B cell (primary cell): ENCODE data around the gene ABCF3. TPM values are rescaled to one million over a fixed set of nuclear protein-coding genes. Genes with fewer than 3 reads are reported as not detected.

Experiments
- ATAC-seq: fragments of 200-7000 bp; cut with Tn5 transposase; one replicate; pipeline ENCODE4 v1.10.0; 2021; ENCODE audit warnings: low read depth, mild to moderate bottlenecking, moderate number of reproducible peaks, moderate library complexity
- CTCF ChIA-PET: fragments of 350-600 bp; sonication (Branson Sonifier 250); formaldehyde crosslinking; loops from one replicate; lab custom pipeline; 2021; ENCODE audit warnings: antibody characterized with exemption, inconsistent platforms; lab: Charles Lee
- POLR2A ChIA-PET: fragments of 350-600 bp; sonication (Branson Sonifier 250); formaldehyde crosslinking; loops from one replicate; lab custom pipeline; 2021; ENCODE audit warnings: antibody characterized with exemption; lab: Charles Lee
- DNase-seq: peaks from one replicate; pipeline ENCODE4 v3.0.0; 2013
- H2AFZ ChIP-seq: 2 replicates; pipeline ENCODE4 v1.6.1; 2012; ENCODE audit warnings: mild to moderate bottlenecking, low read depth, low read length; ENCODE audit not compliant: insufficient read depth, poor library complexity, severe bottlenecking
- H3K27ac ChIP-seq, 2 donors: 1 replicate in 1 of 2; 2 replicates in 1 of 2; pipeline ENCODE4 v1.5.1; 2012 to 2013; ENCODE audit warnings: low read length in 2 of 2, mild to moderate bottlenecking in 2 of 2, moderate library complexity in 1 of 2
- H3K27me3 ChIP-seq, 4 experiments: fragments of 200-600 bp in 1 of 4; sonication (generic) in 1 of 4; replicated peaks in 1 of 4; 1 replicate in 2 of 4; 2 replicates in 2 of 4; pipeline versions ENCODE4 v1.6.1 to v1.7.0; 2013 to 2016; ENCODE audit warnings: low read length in 3 of 4, mild to moderate bottlenecking in 2 of 4, mixed read lengths in 1 of 4, moderate library complexity in 1 of 4; ENCODE audit not compliant: insufficient read depth in 4 of 4, control insufficient read depth in 3 of 4; ENCODE audit errors: control extremely low read depth in 1 of 4
- H3K36me3 ChIP-seq, 2 experiments: replicated peaks in 1 of 2; 1 replicate in 1 of 2; 2 replicates in 1 of 2; pipeline versions ENCODE4 v1.6.1 to v1.7.1; 2013; ENCODE audit warnings: low read length in 1 of 2; ENCODE audit not compliant: insufficient read depth in 2 of 2, control insufficient read depth in 1 of 2; ENCODE audit errors: control extremely low read depth in 1 of 2, extremely low read depth in 1 of 2
- H3K4me1 ChIP-seq, 2 donors: fragments of 200-600 bp in 1 of 2; sonication (generic) in 1 of 2; 1 replicate in 1 of 2; 2 replicates in 1 of 2; pipeline versions ENCODE4 v1.5.1 to v1.6.1; 2013 to 2017; ENCODE audit warnings: low read length in 2 of 2; ENCODE audit not compliant: control insufficient read depth in 2 of 2, insufficient read depth in 2 of 2
- H3K4me2 ChIP-seq: replicated peaks from 2 replicates; pipeline ENCODE3; 2012; ENCODE audit warnings: mild to moderate bottlenecking, low read depth, low read length; ENCODE audit not compliant: poor library complexity, severe bottlenecking
- H3K4me3 ChIP-seq, 5 experiments: fragments of 200-600 bp in 1 of 5; sonication (generic) in 1 of 5; 1 replicate in 3 of 5; 2 replicates in 2 of 5; pipeline versions ENCODE4 v1.5.1 to v1.7.0; 2011 to 2016; ENCODE audit warnings: low read length in 4 of 5, mild to moderate bottlenecking in 4 of 5, low read depth in 2 of 5, control low read depth in 1 of 5, moderate library complexity in 1 of 5; ENCODE audit not compliant: insufficient read depth in 1 of 5; ENCODE audit errors: control extremely low read depth in 1 of 5, extremely low read depth in 1 of 5
- H3K79me2 ChIP-seq: fragments of 200-600 bp; sonication (generic); one replicate; pipeline ENCODE4 v1.6.0; 2016; ENCODE audit warnings: low read length; ENCODE audit not compliant: control insufficient read depth, insufficient read depth
- H3K9ac ChIP-seq: fragments of 200-600 bp; sonication (generic); 2 replicates; pipeline ENCODE4 v1.6.1; 2017; ENCODE audit warnings: mild to moderate bottlenecking, low read length, moderate library complexity
- H3K9me3 ChIP-seq, 3 donors: one replicate each; pipeline versions ENCODE4 v1.6.1 to v1.7.1; 2013; ENCODE audit warnings: low read length in 2 of 3; ENCODE audit not compliant: control insufficient read depth in 2 of 3, insufficient read depth in 1 of 3; ENCODE audit errors: control extremely low read depth in 1 of 3
- H4K20me1 ChIP-seq: 2 replicates; pipeline ENCODE4 v1.6.0; 2012; ENCODE audit warnings: mild to moderate bottlenecking, low read length; ENCODE audit not compliant: insufficient read depth, control insufficient read depth, poor library complexity, severe bottlenecking
- H3K27ac Mint-ChIP-seq: one replicate; pipeline ENCODE4 v1.8.0; 2021; ENCODE audit warnings: mixed read lengths
- H3K27me3 Mint-ChIP-seq: one replicate; pipeline ENCODE4 v1.8.0; 2021; ENCODE audit warnings: mixed read lengths
- H3K4me1 Mint-ChIP-seq: one replicate; pipeline ENCODE4 v1.8.0; 2021; ENCODE audit warnings: mixed read lengths
- H3K4me3 Mint-ChIP-seq: one replicate; pipeline ENCODE4 v1.8.0; 2021; ENCODE audit warnings: mixed read lengths
- H3K9me3 Mint-ChIP-seq: one replicate; pipeline ENCODE4 v1.8.0; 2022; ENCODE audit warnings: mixed read lengths; ENCODE audit not compliant: insufficient read depth
- EZH2 ChIP-seq: IDR thresholded peaks from 2 replicates; pipeline ENCODE4 v1.6.1; 2012; ENCODE audit warnings: borderline replicate concordance, low read depth, mild to moderate bottlenecking, moderate library complexity, low read length; ENCODE audit not compliant: insufficient read depth, poor library complexity, severe bottlenecking
- WGBS: methylation state at CpG from one replicate; pipeline ENCODE4 v1.1.5; 2013; ENCODE audit warnings: missing lambda C conversion rate; ENCODE audit not compliant: insufficient coverage; 5-methylcytosine and 5-hydroxymethylcytosine counted together
- intact Hi-C: fragments of 100-400 bp; cut with micrococcal nuclease; formaldehyde crosslinking; loops from one replicate; pipeline ENCODE4 v1.10.0; 2022
- polyA plus RNA-seq: library from polyadenylated mRNA; depleted of rRNA; stranded (reverse); fragments of >200 nt; gene quantifications from 2 replicates; pipeline ENCODE4 v1.2.3, GENCODE V29; 2012
- total RNA-seq, 2 donors: library from RNA; stranded (reverse); fragments of 120-200 nt in 1 of 2; gene quantifications; 1 replicate in 1 of 2; 2 replicates in 1 of 2; pipeline versions ENCODE4 v1.2.3 to v1.2.4, GENCODE V29; 2013 to 2022
- TF ChIP-seq, protein P1 (sequence below): fragments of 200-600 bp; IDR thresholded peaks from one replicate; pipeline ENCODE4 v1.8.0; 2022; ENCODE audit warnings: antibody characterized with exemption, mild to moderate bottlenecking

The ABCF3 gene
- total and polyA plus RNA-seq, 2 donors (not counting 1 experiment from before 2014, with no cell fraction given), result 74.0 to 115 TPM

DNA sequence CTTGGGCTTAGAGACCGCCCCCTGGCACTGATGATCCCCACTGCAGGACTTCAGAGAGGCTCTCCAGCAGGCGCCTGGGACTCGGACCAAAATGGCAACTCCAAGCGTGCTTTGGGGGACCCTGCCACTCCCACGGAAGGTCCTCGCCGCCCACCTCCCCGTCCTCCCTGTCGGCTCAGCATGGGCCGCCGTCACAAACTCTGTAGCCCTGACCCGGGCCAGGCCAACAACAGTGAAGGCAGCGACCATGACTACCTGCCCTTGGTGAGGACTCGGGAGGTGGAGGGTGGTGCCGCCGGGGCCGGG is 55.1 kb downstream of the ABCF3 start:
- Mint-ChIP-seq H3K27ac (no peak overlapping the region), H3K9me3 (no peaks in the 10 kb centered on the region), H3K4me1 (no peaks in the 10 kb centered on the region), H3K27me3 (no peaks in the 10 kb centered on the region), H3K4me3 (no peak overlapping the region)
- ChIA-PET CTCF (interaction anchor here (0.6 to 3.9 kb wide), 3 partner anchors 9 to 626 kb away, joined by 3 to 22 read pairs (median 4); no protein-coding TSS in a partner anchor), POLR2A (no interaction called here)
- no peaks in the 10 kb centered on the region for H3K4me1 ChIP-seq
- H3K79me2 ChIP-seq, result no peaks in the 10 kb centered on the region
- H3K4me3 ChIP-seq, result no peak overlapping the region
- no peak overlapping the region for H2AFZ ChIP-seq
- H3K27ac ChIP-seq, result no peak overlapping the region
- no peaks in the 10 kb centered on the region for H3K9me3 ChIP-seq
- intact Hi-C loops, result no loop called here
- H3K4me2 ChIP-seq, result no peak overlapping the region
- H3K36me3 ChIP-seq, result peaks cover 0 to 36% of the 10 kb centered on the region in 2 experiments
- H3K27me3 ChIP-seq, result peaks cover 0 to 3% (median 0%) of the 10 kb centered on the region in 4 experiments
- TF ChIP-seq EZH2, result no peak
- TF ChIP-seq, protein P1, sequence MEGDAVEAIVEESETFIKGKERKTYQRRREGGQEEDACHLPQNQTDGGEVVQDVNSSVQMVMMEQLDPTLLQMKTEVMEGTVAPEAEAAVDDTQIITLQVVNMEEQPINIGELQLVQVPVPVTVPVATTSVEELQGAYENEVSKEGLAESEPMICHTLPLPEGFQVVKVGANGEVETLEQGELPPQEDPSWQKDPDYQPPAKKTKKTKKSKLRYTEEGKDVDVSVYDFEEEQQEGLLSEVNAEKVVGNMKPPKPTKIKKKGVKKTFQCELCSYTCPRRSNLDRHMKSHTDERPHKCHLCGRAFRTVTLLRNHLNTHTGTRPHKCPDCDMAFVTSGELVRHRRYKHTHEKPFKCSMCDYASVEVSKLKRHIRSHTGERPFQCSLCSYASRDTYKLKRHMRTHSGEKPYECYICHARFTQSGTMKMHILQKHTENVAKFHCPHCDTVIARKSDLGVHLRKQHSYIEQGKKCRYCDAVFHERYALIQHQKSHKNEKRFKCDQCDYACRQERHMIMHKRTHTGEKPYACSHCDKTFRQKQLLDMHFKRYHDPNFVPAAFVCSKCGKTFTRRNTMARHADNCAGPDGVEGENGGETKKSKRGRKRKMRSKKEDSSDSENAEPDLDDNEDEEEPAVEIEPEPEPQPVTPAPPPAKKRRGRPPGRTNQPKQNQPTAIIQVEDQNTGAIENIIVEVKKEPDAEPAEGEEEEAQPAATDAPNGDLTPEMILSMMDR, result no peak
- 81% methylated on average over 17 of the region's 17 CpGs for WGBS
- no peak overlapping the region for H3K9ac ChIP-seq
- H4K20me1 ChIP-seq, result peaks cover 16% of the 10 kb centered on the region
- no peak for ATAC-seq
- DNase-seq, result no peak

DNA sequence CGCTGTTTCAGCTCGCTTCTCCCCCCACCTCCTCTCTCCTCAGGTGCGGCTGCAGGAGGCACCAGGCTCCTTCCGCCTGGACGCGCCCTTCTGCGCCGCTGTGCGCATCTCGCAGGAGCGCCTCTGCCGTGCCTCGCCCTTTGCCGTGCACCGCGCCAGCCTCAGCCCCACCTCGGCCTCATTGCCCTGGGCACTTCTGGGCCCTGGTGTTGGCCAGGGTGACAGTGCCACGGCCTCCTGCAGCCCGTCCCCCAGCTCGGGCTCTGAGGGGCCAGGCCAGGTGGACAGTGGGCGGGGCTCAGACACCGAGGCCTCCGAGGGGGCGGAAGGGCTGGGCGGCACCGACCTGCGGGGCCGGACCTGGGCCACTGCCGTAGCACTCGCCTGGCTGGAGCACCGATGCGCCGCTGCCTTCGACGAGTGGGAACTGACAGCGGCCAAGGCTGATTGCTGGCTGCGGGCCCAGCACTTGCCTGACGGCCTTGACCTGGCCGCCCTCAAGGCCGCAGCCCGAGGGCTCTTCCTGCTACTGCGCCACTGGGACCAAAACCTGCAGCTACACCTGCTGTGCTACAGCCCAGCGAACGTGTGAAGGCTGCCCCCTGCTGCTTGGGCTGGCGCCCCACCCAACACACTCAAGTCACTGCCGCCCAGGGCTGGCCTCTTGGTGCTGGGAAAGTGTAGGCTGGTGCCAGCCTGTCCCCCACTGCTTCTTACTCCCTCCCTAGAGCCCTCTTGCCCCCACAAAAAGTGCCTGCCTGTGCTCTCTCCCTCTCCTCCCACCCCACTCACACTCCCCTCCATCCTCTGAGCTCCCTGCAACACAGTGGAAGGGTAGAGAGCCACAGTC is 55.7 kb downstream of the ABCF3 start:
- Mint-ChIP-seq H3K27me3 (no peaks in the 10 kb centered on the region), H3K4me1 (no peaks in the 10 kb centered on the region), H3K27ac (no peak overlapping the region), H3K9me3 (no peaks in the 10 kb centered on the region), H3K4me3 (no peak overlapping the region)
- peak; percentile 33 for DNase-seq
- intact Hi-C loops, result no loop called here
- ATAC-seq, result peak; percentile 57
- TF ChIP-seq EZH2, result no peak
- TF ChIP-seq, protein P1, result peak; percentile 10
- Histone ChIP-seq H3K36me3 (peaks cover 0 to 36% of the 10 kb centered on the region in 2 experiments), H3K4me3 (no peak overlapping the region), H3K27me3 (peaks cover 0 to 3% (median 0%) of the 10 kb centered on the region in 4 experiments), H3K79me2 (no peaks in the 10 kb centered on the region), H2AFZ (no peak overlapping the region), H4K20me1 (peaks cover 19% of the 10 kb centered on the region), H3K9ac (no peak overlapping the region), H3K4me2 (no peak overlapping the region), H3K4me1 (no peaks in the 10 kb centered on the region), H3K9me3 (no peaks in the 10 kb centered on the region), H3K27ac (no peak overlapping the region)
- ChIA-PET POLR2A (no interaction called here), CTCF (interaction anchor here (1.3 to 3.9 kb wide), 5 partner anchors 10 to 96 kb away, joined by 3 to 22 read pairs (median 5); no protein-coding TSS in a partner anchor)
- WGBS, result 75% methylated on average over 42 of the region's 46 CpGs
